GM12891 (cell line): ENCODE measurements around the gene CCT2.

Source experiments
- PAX5 ChIP-seq: IDR thresholded peaks from 2 replicates; pipeline ENCODE4 v1.6.1; 2011; ENCODE audit warnings: low read length, moderate library complexity, mild to moderate bottlenecking; ENCODE audit not compliant: insufficient read depth, severe bottlenecking
- POLR2A ChIP-seq: IDR thresholded peaks from 2 replicates; pipeline ENCODE4 v1.6.1; 2011; ENCODE audit warnings: low read depth, low read length, control low read depth
- POLR2AphosphoS5 ChIP-seq: IDR thresholded peaks from 2 replicates; pipeline ENCODE4 v1.6.1; 2011; ENCODE audit warnings: low read depth, low read length, control low read depth
- POU2F2 ChIP-seq: IDR thresholded peaks from 2 replicates; pipeline ENCODE4 v1.6.1; 2011; ENCODE audit warnings: low read depth, mild to moderate bottlenecking, control low read depth, low read length, moderate library complexity
- SPI1 ChIP-seq: IDR thresholded peaks from 2 replicates; pipeline ENCODE4 v1.6.1; 2011; ENCODE audit warnings: low read depth, low read length, control low read depth
- TAF1 ChIP-seq: IDR thresholded peaks from 2 replicates; pipeline ENCODE4 v1.6.1; 2011; ENCODE audit warnings: low read depth, low read length, control low read depth

GRCh38 chr12:69578283-69578682, 7.0 kb upstream of the CCT2 start:
- TF ChIP-seq POLR2A (no peak), TAF1 (no peak), SPI1 (peak; percentile 51; the same call in 1 of the 2 replicates), POLR2AphosphoS5 (no peak), POU2F2 (no peak), PAX5 (no peak)
